Right lobe of liver (tissue), 4 donors: ENCODE measurements around the gene ATF3.

Experiments
- POLR2A ChIP-seq: fragments of 450-650 bp; IDR thresholded peaks from one replicate; pipeline ENCODE4 v1.6.1; 2017; ENCODE audit warnings: antibody characterized with exemption, mild to moderate bottlenecking
- TF ChIP-seq, protein P1 (sequence below), 4 donors: fragments of 200-600 bp in 3 of 4; fragments of 450-650 bp in 1 of 4; IDR thresholded peaks; one replicate each; pipeline versions ENCODE4 v1.5.1 to v1.8.0; 2016 to 2022; ENCODE audit warnings: antibody characterized with exemption in 4 of 4, mild to moderate bottlenecking in 2 of 4
- donor health status: DM: no; HTN: no; CAD: no.
- donor health status: DM: no; HTN: no; CAD: no.
- donor health status: DM: no; HTN: yes; CAD: no.

DNA sequence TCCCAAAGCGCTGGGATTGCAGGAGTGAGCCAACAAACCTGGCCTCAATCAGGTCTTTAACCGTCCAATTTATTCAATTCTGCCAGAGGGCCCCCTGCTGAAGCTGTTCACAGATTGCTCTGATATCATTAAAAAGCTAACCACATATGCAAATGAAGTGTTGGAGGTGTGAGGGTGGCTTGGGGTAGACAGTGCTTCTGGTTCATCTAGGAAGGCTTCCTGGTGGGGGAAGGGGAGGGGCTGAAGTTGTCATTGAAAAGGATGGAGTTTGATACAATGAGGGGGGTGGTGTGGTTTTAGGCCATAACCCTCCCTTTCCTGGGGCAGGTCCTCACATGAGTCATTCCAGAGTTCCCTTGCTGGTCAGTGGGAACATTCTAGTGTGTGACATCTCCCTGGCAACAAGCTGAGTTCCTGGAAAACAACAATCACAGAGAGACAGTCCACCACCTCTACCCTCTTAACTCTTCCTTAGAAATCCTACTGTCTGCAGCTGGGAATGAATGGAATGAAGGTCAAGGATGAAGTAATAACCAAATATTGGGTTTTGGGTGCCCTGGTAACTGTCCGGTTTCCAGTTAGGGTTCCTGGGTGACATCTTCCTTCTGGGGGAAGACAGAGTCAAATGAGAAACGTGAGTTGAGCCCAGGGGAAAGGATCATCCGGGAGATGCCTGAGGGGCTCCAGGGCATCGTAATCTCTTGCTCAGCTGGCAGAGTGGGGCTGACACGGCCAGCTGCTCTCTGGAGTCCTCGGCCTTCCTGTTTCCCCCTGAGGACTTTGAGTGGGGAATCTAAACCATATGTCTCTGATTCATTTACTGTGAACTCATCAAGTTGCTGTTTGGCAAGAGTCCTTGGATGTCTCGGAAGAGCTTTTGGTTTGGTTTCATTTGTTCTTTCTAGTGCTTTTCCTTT lies 58.9 kb downstream of the ATF3 start:
- TF ChIP-seq, protein P1, sequence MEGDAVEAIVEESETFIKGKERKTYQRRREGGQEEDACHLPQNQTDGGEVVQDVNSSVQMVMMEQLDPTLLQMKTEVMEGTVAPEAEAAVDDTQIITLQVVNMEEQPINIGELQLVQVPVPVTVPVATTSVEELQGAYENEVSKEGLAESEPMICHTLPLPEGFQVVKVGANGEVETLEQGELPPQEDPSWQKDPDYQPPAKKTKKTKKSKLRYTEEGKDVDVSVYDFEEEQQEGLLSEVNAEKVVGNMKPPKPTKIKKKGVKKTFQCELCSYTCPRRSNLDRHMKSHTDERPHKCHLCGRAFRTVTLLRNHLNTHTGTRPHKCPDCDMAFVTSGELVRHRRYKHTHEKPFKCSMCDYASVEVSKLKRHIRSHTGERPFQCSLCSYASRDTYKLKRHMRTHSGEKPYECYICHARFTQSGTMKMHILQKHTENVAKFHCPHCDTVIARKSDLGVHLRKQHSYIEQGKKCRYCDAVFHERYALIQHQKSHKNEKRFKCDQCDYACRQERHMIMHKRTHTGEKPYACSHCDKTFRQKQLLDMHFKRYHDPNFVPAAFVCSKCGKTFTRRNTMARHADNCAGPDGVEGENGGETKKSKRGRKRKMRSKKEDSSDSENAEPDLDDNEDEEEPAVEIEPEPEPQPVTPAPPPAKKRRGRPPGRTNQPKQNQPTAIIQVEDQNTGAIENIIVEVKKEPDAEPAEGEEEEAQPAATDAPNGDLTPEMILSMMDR (IDR thresholded peaks at IDR 0.05): no peak
- TF ChIP-seq POLR2A: no peak
